Stimulated activated CD4-positive, alpha-beta T cell treated with anti-CD3 and anti-CD28 coated beads, Interleukin-4, amount 100 ng/mL, for 4 hours (primary cell): ENCODE results near the gene UQCRC1.

ENCODE experiments used
- DNase-seq, 2 experiments: peaks; one replicate each; pipeline ENCODE4 v3.0.0-alpha.2; 2020

UQCRC1 gene

GRCh38 chr3:48597408-48597800 lies 12.0 kb downstream of the UQCRC1 start:
- DNase-seq: no peak

- DNase-seq: no peak
Observed at GRCh38 chr3:48596676-48597407, 12.6 kb downstream of the UQCRC1 start.

GRCh38 chr3:48596157-48596556 lies 13.3 kb downstream of the UQCRC1 start:
- no peak for DNase-seq

GRCh38 chr3:48595526-48596121 lies 13.8 kb downstream of the UQCRC1 start:
- DNase-seq: no peak

GRCh38 chr3:48595075-48595525 lies 14.3 kb downstream of the UQCRC1 start, which contains the start of gene COL7A1:
TSS of gene COL7A1 (minus strand) at chr3:48595329. CDS start at chr3:48595159, 170 bp downstream.
- peak in 1 of 2 experiments; percentile 1 for DNase-seq

GRCh38 chr3:48594417-48595049 lies 14.9 kb downstream of the UQCRC1 start:
- DNase-seq: no peak

- DNase-seq: no peak
Observed at GRCh38 chr3:48593337-48593736, 16.1 kb downstream of the UQCRC1 start.

GRCh38 chr3:48592519-48593087 lies 16.8 kb downstream of the UQCRC1 start:
- no peak for DNase-seq

- no peak for DNase-seq
Observed at GRCh38 chr3:48591886-48592518, 17.4 kb downstream of the UQCRC1 start.

GRCh38 chr3:48591436-48591835 lies 18.0 kb downstream of the UQCRC1 start:
- DNase-seq: no peak

GRCh38 chr3:48588230-48588629 lies 21.2 kb downstream of the UQCRC1 start:
- DNase-seq: no peak

GRCh38 chr3:48587686-48588085 lies 21.8 kb downstream of the UQCRC1 start:
- no peak for DNase-seq

GRCh38 chr3:48585411-48585810 lies 24.0 kb downstream of the UQCRC1 start:
- no peak for DNase-seq

GRCh38 chr3:48584836-48585235 lies 24.6 kb downstream of the UQCRC1 start:
- DNase-seq: no peak

GRCh38 chr3:48581621-48582481 lies 27.6 kb downstream of the UQCRC1 start:
- DNase-seq: no peak

GRCh38 chr3:48576647-48577046 lies 32.8 kb downstream of the UQCRC1 start:
- DNase-seq: no peak

GRCh38 chr3:48575366-48575765 lies 34.1 kb downstream of the UQCRC1 start:
- DNase-seq: no peak

- no peak for DNase-seq
Observed at GRCh38 chr3:48573973-48574585, 35.4 kb downstream of the UQCRC1 start.

GRCh38 chr3:48572517-48572916 lies 36.9 kb downstream of the UQCRC1 start:
- no peak for DNase-seq

GRCh38 chr3:48571938-48572337 lies 37.5 kb downstream of the UQCRC1 start:
- no peak for DNase-seq

GRCh38 chr3:48569808-48570450 lies 39.5 kb downstream of the UQCRC1 start:
- DNase-seq: no peak
